Hematopoietic multipotent progenitor cell treated with erythropoietin and hydrocortisone succinate and interleukin-3 and kit ligand, for 8 days (in vitro differentiated cells): Measurements from ENCODE around the gene DLGAP4.

Experiments used
- DNase-seq: peaks from one replicate; pipeline ENCODE4 v3.0.0-alpha.2; 2015

The DLGAP4 gene

GRCh38 chr20:36333841-36334240 lies 27.7 kb downstream of the DLGAP4 start:
- no peak for DNase-seq

DNA sequence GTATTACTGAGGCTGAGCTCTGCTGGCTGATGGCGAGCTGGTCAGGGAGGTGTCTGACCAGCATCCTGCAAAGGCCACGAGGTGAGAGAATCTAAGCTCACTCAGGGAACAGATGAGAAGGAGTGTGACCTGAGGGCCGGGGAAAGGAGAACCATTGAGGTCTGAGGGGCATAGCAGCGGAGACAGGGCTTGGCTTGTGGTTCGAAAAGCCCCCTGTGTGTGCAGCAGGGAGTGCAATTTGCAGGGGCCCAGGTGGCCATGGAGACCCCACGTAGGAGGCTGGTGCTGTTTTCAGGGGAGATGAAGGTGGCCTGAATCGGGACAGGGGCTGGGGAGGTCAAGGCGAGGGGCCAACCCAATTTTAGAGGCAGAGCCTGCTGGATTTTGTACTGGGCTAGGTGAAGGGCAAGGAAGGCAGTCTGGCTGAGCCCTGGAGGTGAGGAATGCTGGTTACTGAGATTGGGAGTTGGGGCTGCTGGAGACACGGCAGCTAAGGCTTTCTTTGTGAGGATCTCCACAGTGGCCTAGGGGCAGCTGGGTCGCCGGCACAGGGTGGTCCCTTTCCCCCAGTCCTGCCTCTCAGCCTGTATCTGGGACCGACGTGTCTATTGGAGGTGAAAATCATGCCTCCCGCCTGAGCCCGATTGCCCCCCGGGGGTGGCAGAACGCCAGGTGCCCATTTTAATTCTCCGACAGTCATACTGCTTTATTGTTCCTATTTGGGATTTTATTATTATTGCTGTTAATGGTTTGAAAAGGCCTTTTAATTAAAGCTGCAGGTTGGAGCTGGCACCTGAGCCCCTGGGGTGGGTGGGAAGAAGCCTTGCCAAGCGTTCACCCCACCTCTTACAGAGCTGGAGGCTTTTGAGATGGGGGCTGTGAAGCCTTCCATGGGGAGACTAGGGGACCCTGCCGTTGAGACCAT lies 28.4 kb downstream of the DLGAP4 start:
- DNase-seq: no peak

- no peak for DNase-seq
Observed at GRCh38 chr20:36335206-36335870, 29.2 kb downstream of the DLGAP4 start.

- DNase-seq: no peak
Observed at GRCh38 chr20:36336204-36336603, 30.1 kb downstream of the DLGAP4 start.

- DNase-seq: no peak
Observed at GRCh38 chr20:36336954-36337704, 31.0 kb downstream of the DLGAP4 start.

- no peak for DNase-seq
Observed at GRCh38 chr20:36337886-36338285, 31.7 kb downstream of the DLGAP4 start.

- no peak for DNase-seq
Observed at GRCh38 chr20:36339646-36340592, 33.8 kb downstream of the DLGAP4 start.

GRCh38 chr20:36340593-36340990 lies 34.5 kb downstream of the DLGAP4 start:
- DNase-seq: no peak

- no peak for DNase-seq
Observed at GRCh38 chr20:36341331-36342020, 35.3 kb downstream of the DLGAP4 start.

DNA sequence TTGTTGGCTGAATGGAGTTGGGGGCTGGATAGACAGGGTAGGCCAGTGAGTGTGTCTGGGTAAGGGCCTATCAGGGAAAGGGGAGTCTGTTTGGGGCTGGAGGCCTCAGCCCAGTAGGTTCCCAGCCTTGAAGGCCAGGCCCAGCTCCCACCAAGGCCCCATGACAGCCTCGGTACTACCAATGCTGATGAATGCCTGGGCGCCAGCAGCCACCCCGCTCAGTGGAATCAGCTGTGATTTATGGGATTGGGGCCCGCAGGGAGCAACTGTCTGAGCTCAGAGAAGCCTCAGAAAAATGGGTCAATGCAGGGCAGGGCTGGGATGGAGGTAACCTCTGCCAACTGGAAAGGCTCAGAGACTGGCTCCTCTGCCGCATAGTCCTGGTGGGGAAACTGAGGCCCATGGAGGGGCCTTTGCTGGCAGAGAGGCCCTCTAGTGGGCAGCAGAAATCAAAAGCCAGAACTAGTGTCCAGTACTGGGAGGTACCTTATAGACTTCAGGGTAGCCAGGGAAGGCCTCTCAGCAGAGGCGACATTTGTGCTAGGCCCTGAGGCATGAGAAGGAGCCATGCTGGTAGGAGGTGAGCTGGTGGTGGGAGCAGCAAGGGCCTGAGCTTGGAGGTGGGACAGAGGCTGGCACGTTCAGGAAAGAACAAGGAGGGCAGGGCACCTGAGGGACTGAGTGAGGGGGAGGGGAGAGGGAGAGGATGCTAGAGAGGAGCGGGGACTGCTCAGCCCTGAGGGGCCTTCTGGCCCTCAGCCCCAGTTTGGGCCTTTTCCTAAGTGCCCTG lies 36.4 kb downstream of the DLGAP4 start:
- DNase-seq: no peak

DNA sequence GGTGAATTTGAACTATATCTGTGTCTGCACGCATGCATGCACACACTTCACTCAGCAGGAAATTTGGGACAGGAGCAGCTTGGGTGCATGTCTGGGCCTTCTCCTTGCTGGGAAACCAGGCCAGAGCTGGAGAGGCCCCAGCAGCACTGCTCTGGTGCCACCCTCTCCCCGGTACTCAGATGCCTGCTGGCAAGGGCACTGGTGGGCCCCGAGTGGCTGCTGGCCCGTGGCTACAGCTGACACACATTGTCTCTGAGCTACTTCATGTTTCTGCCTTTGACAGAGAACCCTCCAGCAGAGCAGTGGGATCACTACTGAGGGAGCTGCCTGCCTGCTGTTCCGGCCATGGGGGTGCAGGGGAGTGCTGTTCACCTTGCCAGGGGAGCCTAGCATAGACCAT lies 37.5 kb downstream of the DLGAP4 start:
- no peak for DNase-seq

DNA sequence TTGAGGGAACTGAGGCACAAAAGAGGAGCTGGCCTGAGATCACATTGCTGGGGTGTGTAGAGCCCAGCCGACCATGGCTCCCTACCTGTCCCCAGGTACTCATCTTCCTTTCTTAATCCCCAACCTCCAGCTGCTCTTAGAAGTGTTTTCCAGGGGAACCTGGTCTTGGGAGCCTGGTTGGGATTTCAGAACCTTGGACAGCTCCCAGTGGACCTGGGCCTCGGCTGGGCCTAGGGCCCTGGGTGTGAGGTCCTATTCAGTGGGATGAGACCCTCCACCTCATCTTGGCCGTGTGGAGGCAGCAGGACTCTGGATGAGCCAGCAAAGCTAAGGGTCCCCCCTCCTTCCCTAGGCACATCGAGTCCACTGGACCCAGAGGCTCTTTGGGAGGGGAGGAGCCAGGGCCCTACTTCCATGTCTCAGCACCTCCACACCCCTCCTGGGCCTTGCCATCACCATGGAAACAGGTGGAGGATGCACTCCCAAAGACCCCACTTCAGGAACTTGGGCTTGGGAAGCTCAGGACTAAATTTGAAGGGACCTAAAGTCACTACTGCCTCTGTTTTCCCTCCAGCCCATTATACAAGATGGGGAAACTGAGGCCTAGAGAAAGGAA lies 38.5 kb downstream of the DLGAP4 start:
- DNase-seq: peak; percentile 44

- no peak for DNase-seq
Observed at GRCh38 chr20:36346256-36346655, 40.1 kb downstream of the DLGAP4 start.

DNA sequence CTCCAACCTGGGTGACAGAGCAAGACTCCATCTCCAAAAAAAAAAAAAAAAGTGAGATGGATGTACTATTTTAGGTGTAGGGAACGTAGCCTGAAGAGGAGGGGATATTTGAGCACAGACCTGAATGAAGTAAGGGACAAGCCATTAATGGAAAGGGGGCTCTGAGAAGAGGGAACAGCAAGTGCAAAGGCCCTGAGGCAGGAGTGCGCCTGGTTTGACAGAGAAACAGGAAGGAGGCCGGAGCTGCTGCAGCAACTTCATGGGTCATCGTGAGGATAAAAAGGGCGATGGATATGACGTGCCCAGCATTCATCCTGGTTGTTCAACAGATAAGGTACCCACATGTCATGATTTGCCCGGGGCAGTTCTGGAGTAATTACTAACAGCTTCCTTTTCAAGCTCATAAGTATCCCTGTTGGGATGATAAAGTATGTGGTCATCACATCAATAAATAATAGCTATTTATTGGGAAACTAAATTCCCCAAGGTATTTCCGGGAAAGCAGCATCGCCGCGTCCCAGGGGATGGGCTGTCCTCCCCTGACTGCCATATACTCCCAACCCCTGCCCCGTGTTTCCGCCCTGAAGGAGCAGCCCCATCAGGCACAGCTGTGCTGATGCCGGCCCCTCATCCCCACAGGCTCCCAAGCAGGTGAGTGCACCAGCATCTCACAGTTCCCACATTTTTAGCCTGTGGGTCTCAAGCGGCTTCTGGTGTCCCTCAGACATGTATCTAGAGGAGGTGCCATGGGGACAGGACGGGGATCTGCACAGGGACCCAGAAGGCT lies 43.4 kb downstream of the DLGAP4 start:
- DNase-seq: no peak

- no peak for DNase-seq
Observed at GRCh38 chr20:36350439-36350838, 44.3 kb downstream of the DLGAP4 start.

- DNase-seq: no peak
Observed at GRCh38 chr20:36351937-36352336, 45.8 kb downstream of the DLGAP4 start.

- DNase-seq: no peak
Observed at GRCh38 chr20:36352843-36353553, 46.9 kb downstream of the DLGAP4 start.

DNA sequence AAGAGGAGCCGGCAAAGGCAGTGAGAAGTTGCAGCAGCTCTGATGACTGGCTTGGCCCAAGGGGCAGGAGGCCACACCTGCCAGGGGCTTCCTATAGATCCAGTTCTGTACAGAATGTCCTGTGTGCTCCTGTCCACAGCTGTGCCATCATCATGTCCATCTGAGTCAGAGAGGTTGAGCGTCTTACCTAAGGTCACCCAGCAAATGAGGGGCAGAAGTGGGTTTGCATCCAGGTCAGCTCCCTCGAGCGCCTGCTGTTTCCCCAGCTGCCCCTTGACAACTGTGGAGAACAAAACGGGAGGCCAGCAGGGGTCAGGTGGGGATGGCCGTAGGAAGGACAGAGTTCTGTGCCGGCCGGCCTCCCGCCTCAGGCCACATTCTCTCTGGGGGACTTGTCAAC lies 47.6 kb downstream of the DLGAP4 start:
- DNase-seq: no peak
